Activated CD4-positive, CD25-positive, alpha-beta regulatory T cell treated with anti-CD3 and anti-CD28 coated beads, Interleukin-2, amount 50 U/mL, for 16 hours (primary cell): ENCODE data around the gene IL12B.
"Not testable (repeated sequence)": the region's sequence is repeated elsewhere in the genome, so short reads cannot be mapped to it uniquely, and the experiment has no call there.

Experiments
- DNase-seq: peaks from one replicate; pipeline ENCODE4 v3.0.0-alpha.2; 2020; ENCODE audit warnings: low read depth, low spot score

IL12B gene

DNA sequence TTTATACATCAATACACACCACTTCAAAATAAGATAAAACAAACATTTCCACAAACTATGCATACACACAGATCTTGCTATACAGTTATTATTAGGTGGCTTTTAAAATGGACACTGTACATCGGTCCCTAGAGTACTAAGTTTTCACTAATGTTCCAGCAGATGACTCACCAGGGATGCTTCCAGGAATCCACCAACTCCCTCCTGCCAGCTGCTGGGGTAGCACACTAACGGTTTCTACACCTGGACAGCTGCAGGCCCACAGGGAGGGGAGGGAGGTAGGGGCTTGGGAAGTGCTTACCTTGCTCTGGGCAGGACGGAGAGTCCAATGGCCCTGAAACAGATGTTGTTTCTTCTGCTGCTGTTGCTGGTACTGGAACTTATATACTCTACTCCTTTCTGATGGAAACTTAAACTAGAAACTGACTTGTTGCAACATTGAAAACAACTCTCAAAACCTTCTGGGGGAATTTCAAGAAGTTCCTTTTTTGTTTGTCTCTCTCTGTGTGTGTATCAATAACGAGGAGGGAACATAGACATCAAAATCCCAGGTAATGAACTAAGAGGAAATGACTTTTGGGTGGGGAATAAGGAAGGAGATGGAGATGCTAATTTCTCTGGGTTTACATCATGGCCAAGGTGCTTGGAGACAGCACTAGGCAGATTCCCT is at the start of gene IL12B:
IL12B (minus strand) TSS at position 357 of the 670 bp plus-strand sequence. CDS start 3,705 bp downstream, outside the sequence.
- no peak for DNase-seq

- DNase-seq, result no peak
Observed at GRCh38 chr5:159377653-159378052, 47.4 kb upstream of the IL12B start.

GRCh38 chr5:159367866-159368265 is 37.6 kb upstream of the IL12B start:
- DNase-seq, result not testable (repeated sequence)

- DNase-seq, result not testable (repeated sequence)
Observed at GRCh38 chr5:159366776-159367175, 36.5 kb upstream of the IL12B start.

- DNase-seq, result no peak
Observed at GRCh38 chr5:159362220-159362619, 31.9 kb upstream of the IL12B start.

GRCh38 chr5:159359871-159360270 is 29.6 kb upstream of the IL12B start:
- DNase-seq, result not testable (repeated sequence)

DNA sequence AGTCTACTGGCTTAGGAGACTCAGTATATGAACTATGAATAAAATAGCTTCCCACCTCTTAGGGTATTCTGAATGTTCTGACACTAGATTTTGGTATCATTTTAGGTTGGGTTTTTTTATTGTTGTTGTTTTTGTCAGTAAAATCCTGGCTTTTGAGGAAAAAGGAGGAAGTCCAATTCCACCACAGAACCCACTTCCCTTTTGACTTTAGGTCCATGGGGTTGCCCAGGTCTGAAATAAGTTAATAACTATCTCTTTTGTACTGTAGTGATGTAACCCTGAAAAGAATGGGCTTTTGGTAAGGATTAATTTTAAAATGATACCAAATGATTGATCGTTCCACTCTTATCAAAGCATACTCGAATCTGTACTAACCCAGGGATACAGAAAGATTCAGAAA is 29.1 kb upstream of the IL12B start:
- no peak for DNase-seq

DNA sequence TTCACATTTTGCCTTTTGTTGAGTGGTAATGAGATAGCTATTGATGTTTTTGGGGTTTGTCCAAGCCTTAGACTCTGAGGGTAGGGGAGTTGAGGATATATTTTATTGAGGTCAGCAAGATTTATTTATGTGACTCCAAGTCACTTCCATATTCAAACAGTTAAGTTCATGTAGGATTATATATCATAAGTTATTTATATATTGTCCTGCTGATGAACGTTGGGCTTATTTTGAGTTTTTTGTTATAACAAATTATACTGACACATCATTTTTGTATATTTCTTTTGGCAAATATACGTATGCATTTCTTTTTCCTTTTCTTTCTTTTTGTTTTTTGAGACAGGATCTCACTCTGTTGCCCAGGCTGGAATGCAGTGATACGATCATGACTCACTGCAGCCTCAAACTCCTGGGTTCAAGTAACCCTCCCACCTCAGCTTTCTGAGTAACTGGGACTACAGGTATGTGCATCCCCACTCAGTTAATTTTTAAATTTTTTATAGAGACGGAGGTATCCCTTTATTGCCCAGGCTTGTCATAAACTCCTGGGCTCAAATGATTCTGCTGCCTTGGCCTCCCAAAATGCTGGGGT is 23.5 kb upstream of the IL12B start:
- no peak for DNase-seq

DNA sequence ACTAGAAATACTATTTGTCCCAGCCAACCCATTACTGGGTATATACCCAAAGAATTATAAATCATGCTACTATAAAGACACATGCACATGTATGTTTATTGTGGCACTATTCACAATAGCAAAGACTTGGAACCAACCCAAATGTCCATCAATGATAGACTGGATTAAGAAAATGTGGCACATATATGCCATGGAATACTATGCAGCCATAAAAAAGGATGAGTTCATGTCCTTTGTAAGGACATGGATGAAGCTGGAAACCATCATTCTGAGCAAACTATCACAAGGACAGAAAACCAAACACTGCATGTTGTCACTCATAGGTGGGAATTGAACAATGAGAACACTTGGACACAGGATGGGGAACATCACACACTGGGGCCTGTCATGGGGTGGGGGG is 20.4 kb upstream of the IL12B start:
- not testable (repeated sequence) for DNase-seq

DNA sequence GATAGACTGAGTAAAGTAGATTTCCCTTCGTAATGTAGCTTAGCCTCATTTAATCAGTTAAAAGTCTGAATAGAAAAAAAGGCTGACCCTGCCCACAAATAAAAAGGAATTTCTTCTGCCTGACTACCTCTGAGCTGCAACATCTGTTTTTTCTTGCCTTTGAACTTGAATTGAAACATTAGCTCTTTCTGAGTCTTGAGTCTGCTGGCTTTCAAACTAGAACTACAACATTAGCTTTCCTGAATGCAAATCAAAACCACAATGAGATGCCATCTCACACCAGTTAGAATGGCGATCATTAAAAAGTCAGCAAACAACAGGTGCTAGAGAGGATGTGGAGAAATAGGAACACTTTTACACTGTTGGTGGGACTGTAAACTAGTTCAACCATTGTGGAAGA is 19.9 kb upstream of the IL12B start:
- DNase-seq, result not testable (repeated sequence)

GRCh38 chr5:159345861-159346260 is 15.6 kb upstream of the IL12B start:
- no peak for DNase-seq

- DNase-seq, result no peak
Observed at GRCh38 chr5:159345336-159345735, 15.0 kb upstream of the IL12B start.

DNA sequence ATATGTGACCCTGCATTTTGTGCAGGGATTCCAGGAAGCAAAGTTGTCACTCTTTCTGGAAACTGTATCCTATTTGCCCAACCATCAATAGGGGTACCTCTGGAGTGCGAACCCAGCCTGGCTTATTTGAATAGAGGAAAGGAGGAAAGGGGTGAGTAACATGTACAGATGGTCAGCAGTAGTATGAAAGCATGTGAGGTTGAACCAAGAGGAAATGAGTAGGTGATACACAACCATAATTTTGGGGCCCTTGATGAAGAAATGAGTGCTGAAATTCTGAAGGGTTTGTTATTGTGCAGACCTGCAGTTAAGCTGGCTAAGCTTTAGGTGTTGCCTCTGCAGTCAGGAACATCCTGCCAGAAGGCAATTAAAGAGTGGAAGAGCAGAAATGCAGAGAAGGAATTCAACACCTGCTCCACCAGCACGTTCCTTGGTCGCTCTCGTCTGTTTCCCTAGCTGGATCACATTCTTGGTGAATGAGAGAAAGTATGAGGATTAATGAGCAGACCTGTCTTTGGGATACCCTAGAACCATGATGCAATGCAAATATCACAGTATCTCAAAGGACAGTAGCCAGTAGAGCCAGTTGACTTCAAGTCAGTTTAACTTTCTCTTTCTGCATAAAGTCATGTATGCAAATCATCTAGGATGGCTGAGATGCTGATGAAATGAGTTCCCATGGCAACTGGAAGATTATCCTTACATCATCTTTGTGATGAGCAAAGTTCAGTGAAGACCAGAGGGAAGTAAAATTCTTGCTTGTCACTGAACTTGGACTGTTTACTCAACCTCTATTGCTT is 13.2 kb upstream of the IL12B start:
- DNase-seq, result no peak

GRCh38 chr5:159342840-159343239 is 12.6 kb upstream of the IL12B start:
- no peak for DNase-seq

DNA sequence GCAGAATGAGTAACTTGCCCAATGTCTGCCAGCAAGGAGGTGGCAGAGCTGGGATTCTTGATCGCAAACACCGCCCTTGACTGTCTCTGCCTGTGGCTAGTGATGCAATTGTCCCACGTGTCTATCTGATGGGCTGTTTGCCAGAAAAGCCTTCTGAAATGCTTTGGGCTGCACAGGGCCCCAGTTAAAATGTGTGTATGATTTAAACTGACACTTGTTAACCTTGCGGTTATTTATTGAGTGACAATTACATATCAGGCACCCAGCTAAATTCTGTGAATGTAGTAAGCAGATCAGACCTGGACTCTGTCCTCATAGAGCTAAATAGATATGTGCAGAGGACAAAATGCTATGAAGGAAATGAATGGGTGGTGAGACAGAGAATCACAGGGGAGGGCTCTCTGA is 11.6 kb upstream of the IL12B start:
- peak; percentile 26 for DNase-seq

GRCh38 chr5:159341145-159341544 is 10.9 kb upstream of the IL12B start:
- no peak for DNase-seq

GRCh38 chr5:159340511-159340910 is 10.2 kb upstream of the IL12B start:
- DNase-seq, result no peak

DNA sequence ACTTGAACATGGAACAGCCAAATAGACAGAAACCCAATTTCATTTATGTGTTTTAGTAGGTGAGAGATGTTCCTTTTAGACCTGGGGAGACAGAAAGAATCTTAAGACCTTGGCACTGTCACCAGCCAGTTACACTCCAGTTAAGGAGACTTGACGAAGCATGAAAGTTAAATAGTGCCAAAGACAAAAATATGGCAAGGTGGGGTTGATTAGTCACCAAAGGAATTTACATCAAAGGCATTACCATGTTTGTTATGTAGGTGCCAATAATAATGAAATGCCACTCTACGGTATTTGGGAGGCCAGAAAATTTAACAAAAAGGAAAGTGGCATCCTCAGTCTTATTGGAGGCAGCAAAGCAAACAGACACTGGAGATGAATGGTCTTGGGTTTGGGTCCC is 9.2 kb upstream of the IL12B start:
- no peak for DNase-seq

DNA sequence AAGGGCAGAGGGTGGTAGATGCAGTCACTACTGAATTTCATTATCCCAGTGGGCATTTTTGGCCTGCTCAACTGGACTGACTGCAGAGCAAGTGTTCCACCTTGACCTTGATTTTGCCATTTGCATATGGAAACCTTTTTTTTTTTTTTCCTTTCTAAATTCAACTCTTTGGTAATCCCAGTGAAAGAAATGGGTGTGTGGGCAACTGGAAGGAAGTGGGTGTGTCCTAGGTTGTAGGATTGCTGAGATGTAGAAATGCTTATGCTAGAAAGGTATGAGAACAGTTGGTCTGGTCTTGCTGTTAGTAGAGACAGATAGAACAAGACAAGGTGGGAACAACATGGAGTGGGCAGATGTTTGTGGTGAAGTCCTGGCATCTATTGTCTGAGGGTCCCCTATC is 7.8 kb upstream of the IL12B start:
- DNase-seq, result no peak

GRCh38 chr5:159337016-159337955 is 7.0 kb upstream of the IL12B start:
- DNase-seq, result no peak

GRCh38 chr5:159336586-159336985 is 6.3 kb upstream of the IL12B start:
- DNase-seq, result no peak

DNA sequence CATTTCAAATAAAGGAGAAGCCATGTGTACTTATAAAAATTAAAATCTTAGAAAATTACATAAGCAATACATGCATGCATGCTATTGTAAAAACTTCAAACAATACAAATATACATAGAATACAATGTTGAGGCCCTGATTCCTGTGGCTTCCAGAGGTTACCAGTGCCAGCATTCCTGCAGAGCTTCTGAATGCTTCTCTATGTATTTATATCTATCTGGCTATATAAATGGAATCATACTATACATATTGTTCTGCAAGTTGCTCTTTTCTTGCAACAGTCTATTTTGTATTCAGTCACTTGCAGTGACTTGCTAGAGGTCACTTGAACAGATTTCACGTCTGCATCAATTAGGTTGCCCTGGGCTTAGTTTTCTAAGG is 3.2 kb upstream of the IL12B start:
- DNase-seq, result no peak
